Suprapubic skin (tissue), 4 donors: ENCODE data around the gene KLK12. TPM values are rescaled to one million over a fixed set of nuclear protein-coding genes. Genes with fewer than 3 reads are reported as not detected.

Experiments used
- DNase-seq, 2 donors: peaks; one replicate each; pipeline ENCODE4 v3.0.0-alpha.2; 2019; ENCODE audit warnings: low spot score in 2 of 2
- H3K27ac ChIP-seq: fragments of 200-600 bp; sonication (generic); one replicate; pipeline ENCODE4 v1.5.1; 2019
- H3K27me3 ChIP-seq: fragments of 200-600 bp; sonication (generic); one replicate; pipeline ENCODE4 v1.5.1; 2019
- H3K36me3 ChIP-seq: fragments of 200-600 bp; sonication (generic); one replicate; pipeline ENCODE4 v1.5.1; 2019
- H3K4me1 ChIP-seq: fragments of 200-600 bp; sonication (generic); one replicate; pipeline ENCODE4 v1.5.1; 2019
- H3K4me3 ChIP-seq: fragments of 200-600 bp; sonication (generic); one replicate; pipeline ENCODE4 v1.5.1; 2019; ENCODE audit warnings: mild to moderate bottlenecking
- H3K9me3 ChIP-seq: fragments of 200-600 bp; sonication (generic); one replicate; pipeline ENCODE4 v1.5.1; 2019
- EP300 ChIP-seq: sonication (generic); formaldehyde crosslinking; IDR thresholded peaks from one replicate; pipeline ENCODE4 v1.6.1; 2017; ENCODE audit warnings: antibody characterized with exemption
- POLR2A ChIP-seq, 2 donors: fragments of 450-650 bp; IDR thresholded peaks; one replicate each; pipeline ENCODE4 v1.6.1; 2017; ENCODE audit warnings: antibody characterized with exemption in 2 of 2, mild to moderate bottlenecking in 2 of 2, moderate library complexity in 2 of 2
- POLR2AphosphoS5 ChIP-seq, 3 donors: sonication (generic); formaldehyde crosslinking; IDR thresholded peaks; one replicate each; pipeline ENCODE4 v1.6.1; 2017; ENCODE audit warnings: antibody characterized with exemption in 3 of 3
- WGBS: methylation state at CpG from one replicate; pipeline ENCODE4 v1.1.5; 2018; 5-methylcytosine and 5-hydroxymethylcytosine counted together
- total RNA-seq, 4 donors: library from RNA; depleted of rRNA; stranded (reverse); fragments of >200 nt; gene quantifications; one replicate each; pipeline ENCODE4 v1.1.0, GENCODE V29; 2016
- TF ChIP-seq, protein P1 (sequence below), 2 donors: fragments of 200-600 bp in 1 of 2; fragments of 450-650 bp in 1 of 2; sonication (generic) in 1 of 2; IDR thresholded peaks; one replicate each; pipeline ENCODE4 v1.5.1; 2016 to 2019; ENCODE audit warnings: antibody characterized with exemption in 2 of 2, mild to moderate bottlenecking in 1 of 2, moderate library complexity in 1 of 2

Gene KLK12
- total RNA-seq, 4 donors from 2014 or later, result 2.6 to 5.0 TPM; not detected in 2

DNA sequence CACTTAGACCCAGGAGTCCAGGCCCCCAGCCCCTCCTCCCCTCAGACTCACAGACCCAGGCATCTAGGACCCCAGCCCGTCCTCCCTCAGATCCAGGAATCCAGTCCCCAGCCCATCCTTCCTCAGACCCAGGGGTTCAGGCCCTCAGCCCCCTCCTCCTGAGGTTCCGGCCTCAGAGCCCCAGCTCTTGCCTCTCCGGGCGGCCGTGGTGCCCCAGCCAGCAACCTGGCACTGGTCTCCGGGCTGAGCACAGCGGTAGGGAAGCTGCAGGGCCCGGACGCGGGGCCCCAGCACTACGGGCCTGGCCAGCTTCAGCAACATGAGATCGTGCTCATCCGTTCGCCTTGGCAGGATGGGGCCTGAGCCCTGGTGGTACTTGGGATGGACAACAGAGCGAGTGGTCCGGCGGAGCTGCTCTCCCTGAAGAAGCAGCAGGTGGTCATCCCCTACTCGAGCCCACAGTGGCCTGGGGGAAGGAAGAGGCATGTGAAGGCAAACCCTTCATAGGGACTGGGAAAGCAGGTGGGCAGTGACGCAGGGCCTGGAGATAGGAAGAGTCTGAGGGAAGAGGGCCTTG, 19.0 kb downstream of the KLK12 start:
- no peak for DNase-seq
- Histone ChIP-seq H3K27me3 (peaks cover 63% of the 10 kb centered on the region), H3K36me3 (no peaks in the 10 kb centered on the region), H3K4me3 (no peak overlapping the region), H3K9me3 (no peaks in the 10 kb centered on the region), H3K4me1 (peaks cover 38% of the 10 kb centered on the region), H3K27ac (no peak overlapping the region)
- 86% methylated on average over 19 of the region's 19 CpGs for WGBS
- TF ChIP-seq POLR2A (IDR thresholded peaks at IDR 0.05) (no peak), POLR2AphosphoS5 (IDR thresholded peaks at IDR 0.05) (no peak), EP300 (no peak)
- TF ChIP-seq, protein P1, sequence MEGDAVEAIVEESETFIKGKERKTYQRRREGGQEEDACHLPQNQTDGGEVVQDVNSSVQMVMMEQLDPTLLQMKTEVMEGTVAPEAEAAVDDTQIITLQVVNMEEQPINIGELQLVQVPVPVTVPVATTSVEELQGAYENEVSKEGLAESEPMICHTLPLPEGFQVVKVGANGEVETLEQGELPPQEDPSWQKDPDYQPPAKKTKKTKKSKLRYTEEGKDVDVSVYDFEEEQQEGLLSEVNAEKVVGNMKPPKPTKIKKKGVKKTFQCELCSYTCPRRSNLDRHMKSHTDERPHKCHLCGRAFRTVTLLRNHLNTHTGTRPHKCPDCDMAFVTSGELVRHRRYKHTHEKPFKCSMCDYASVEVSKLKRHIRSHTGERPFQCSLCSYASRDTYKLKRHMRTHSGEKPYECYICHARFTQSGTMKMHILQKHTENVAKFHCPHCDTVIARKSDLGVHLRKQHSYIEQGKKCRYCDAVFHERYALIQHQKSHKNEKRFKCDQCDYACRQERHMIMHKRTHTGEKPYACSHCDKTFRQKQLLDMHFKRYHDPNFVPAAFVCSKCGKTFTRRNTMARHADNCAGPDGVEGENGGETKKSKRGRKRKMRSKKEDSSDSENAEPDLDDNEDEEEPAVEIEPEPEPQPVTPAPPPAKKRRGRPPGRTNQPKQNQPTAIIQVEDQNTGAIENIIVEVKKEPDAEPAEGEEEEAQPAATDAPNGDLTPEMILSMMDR (IDR thresholded peaks at IDR 0.05), result no peak

GRCh38 chr19:51014242-51014641, 20.6 kb downstream of the KLK12 start:
- H3K4me3 ChIP-seq, result no peak overlapping the region
- WGBS, result 86% methylated on average over 6 of the region's 6 CpGs
- H3K36me3 ChIP-seq, result no peaks in the 10 kb centered on the region
- H3K4me1 ChIP-seq, result peaks cover 31% of the 10 kb centered on the region
- H3K9me3 ChIP-seq, result no peaks in the 10 kb centered on the region
- no peak for DNase-seq
- peaks cover 56% of the 10 kb centered on the region for H3K27me3 ChIP-seq
- TF ChIP-seq, protein P1 (IDR thresholded peaks at IDR 0.05), result no peak
- TF ChIP-seq POLR2AphosphoS5 (IDR thresholded peaks at IDR 0.05), result no peak
- no peak for TF ChIP-seq POLR2A (IDR thresholded peaks at IDR 0.05)
- TF ChIP-seq EP300, result no peak
- H3K27ac ChIP-seq, result no peak overlapping the region

DNA sequence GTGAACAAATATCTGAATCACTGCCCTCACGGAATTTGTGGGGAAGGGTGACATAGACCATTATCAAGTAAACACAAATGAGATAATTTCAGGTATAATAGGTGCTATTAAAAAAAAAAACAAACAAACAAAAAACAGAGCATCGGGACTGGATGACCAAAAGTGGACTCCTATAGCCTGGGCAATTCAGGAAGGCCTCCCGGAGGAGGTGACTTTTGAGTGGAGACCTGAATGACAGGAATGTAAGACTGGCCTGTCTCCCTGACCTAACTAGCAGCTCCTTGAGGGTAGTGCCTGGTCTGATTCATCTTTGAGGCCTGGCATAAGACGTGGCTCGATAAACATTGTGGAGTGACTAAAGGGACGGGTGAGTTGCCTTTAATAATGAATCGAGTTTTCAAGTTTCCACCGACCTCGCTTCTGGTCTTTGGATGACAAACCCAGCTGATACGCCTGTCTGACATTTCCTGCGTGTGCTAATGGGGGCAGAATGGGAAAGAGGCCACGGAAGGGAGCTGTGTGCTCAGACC, 22.1 kb downstream of the KLK12 start:
- peaks cover 52% of the 10 kb centered on the region for H3K27me3 ChIP-seq
- peaks cover 20% of the 10 kb centered on the region for H3K4me1 ChIP-seq
- TF ChIP-seq POLR2AphosphoS5 (IDR thresholded peaks at IDR 0.05) (no peak), EP300 (no peak), POLR2A (IDR thresholded peaks at IDR 0.05) (no peak)
- TF ChIP-seq, protein P1 (IDR thresholded peaks at IDR 0.05), result no peak
- no peak overlapping the region for H3K4me3 ChIP-seq
- no peak overlapping the region for H3K27ac ChIP-seq
- no peak for DNase-seq
- 77% methylated on average over 12 of the region's 12 CpGs for WGBS
- no peaks in the 10 kb centered on the region for H3K9me3 ChIP-seq
- H3K36me3 ChIP-seq, result no peaks in the 10 kb centered on the region

GRCh38 chr19:51010066-51010795, 24.6 kb downstream of the KLK12 start:
- no peak overlapping the region for H3K27ac ChIP-seq
- peaks cover 34% of the 10 kb centered on the region for H3K27me3 ChIP-seq
- WGBS, result 41% methylated on average over 4 of the region's 4 CpGs

DNA sequence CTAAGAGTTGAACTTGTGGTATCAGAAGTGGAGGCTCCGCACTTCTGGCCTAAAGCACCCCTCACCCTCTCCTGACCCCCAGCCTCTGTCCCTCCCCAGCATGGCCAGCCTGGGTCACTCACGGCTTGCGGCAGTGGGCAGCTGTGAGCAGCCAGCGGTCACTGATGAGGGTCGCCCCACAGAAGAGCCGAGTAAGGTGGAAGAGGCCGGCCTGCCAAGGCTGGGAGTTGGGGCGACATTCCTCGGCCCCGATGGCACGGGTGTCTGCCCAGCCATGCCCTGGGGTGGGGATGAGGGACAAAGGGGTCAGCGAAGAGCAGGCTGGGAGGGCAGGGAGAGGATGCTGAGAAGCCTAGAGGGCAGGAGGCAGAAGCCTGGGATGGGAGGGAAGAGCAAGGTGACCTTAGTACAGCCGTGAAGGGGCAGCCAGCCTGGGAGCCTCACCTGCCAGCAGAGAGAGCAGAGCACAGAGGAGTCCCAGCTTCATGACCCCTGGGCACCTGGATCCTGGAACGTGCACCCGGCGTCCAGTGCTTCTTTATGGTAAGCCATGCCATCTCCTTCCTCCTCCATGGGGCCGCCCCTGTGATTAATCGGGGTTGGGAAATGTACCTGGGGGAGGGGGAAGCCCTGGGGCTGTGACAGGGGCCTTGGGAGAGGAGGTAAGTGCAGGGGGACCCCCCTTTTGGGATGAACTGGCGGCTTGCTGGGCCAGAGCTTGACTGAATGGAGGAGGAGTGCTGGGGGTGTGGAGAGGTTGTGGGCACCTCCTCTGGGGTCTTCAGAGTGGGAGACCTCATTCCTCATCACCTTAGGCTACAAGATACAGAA, 25.5 kb downstream of the KLK12 start:
- Histone ChIP-seq H3K27ac (no peak overlapping the region), H3K27me3 (peaks cover 24% of the 10 kb centered on the region), H3K4me3 (no peak overlapping the region), H3K4me1 (peaks cover 11% of the 10 kb centered on the region), H3K9me3 (no peaks in the 10 kb centered on the region), H3K36me3 (no peaks in the 10 kb centered on the region)
- 58% methylated on average over 14 of the region's 19 CpGs for WGBS
- TF ChIP-seq, protein P1 (IDR thresholded peaks at IDR 0.05), result no peak
- TF ChIP-seq EP300 (no peak), POLR2A (IDR thresholded peaks at IDR 0.05) (no peak), POLR2AphosphoS5 (IDR thresholded peaks at IDR 0.05) (no peak)
- no peak for DNase-seq

More at GRCh38 chr19:51010066-51010795, 24.6 kb downstream of the KLK12 start:
- H3K4me3 ChIP-seq, result no peak overlapping the region
- H3K36me3 ChIP-seq, result no peaks in the 10 kb centered on the region
- TF ChIP-seq POLR2A (IDR thresholded peaks at IDR 0.05), result no peak
- peak in 1 of 3 donors; percentile 3 for TF ChIP-seq POLR2AphosphoS5 (IDR thresholded peaks at IDR 0.05)
- no peak for TF ChIP-seq EP300
- H3K9me3 ChIP-seq, result no peaks in the 10 kb centered on the region
- DNase-seq, result no peak
- peaks cover 11% of the 10 kb centered on the region for H3K4me1 ChIP-seq
